DMS79 treated with DMSO at 0.1 percent for 48 hours (cell line): Measurements from ENCODE around the gene ZBTB40.

Experiments used
- DNase-seq: peaks from one replicate; lab custom pipeline; 2025; lab: John Stamatoyannopoulos, UW

ZBTB40 gene

GRCh38 chr1:22533244-22533895 lies 81.7 kb downstream of the ZBTB40 start:
- DNase-seq: no peak

GRCh38 chr1:22534951-22535350 lies 83.3 kb downstream of the ZBTB40 start:
- no peak for DNase-seq

- no peak for DNase-seq
Measured at GRCh38 chr1:22535399-22535798, 83.7 kb downstream of the ZBTB40 start.

DNA sequence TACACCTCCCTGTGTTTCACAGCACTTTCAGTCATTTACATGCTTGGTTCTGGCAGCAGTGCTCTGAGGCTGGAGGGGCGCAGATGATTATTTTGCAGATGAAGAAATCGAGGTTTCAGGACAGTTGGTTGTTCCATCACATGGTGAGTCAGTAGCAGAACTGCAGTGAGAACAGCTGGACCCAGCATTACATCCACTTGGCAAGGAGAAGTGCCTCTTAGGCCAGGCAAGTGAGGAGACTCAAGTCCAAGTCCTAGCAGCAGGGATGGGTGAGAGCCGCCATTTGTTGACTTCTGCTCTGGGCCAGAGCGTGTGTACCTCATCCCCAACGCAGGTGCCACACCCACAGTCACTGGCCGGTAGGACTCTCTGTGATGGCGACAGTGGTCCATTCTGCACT lies 84.9 kb downstream of the ZBTB40 start:
- DNase-seq: no peak

DNA sequence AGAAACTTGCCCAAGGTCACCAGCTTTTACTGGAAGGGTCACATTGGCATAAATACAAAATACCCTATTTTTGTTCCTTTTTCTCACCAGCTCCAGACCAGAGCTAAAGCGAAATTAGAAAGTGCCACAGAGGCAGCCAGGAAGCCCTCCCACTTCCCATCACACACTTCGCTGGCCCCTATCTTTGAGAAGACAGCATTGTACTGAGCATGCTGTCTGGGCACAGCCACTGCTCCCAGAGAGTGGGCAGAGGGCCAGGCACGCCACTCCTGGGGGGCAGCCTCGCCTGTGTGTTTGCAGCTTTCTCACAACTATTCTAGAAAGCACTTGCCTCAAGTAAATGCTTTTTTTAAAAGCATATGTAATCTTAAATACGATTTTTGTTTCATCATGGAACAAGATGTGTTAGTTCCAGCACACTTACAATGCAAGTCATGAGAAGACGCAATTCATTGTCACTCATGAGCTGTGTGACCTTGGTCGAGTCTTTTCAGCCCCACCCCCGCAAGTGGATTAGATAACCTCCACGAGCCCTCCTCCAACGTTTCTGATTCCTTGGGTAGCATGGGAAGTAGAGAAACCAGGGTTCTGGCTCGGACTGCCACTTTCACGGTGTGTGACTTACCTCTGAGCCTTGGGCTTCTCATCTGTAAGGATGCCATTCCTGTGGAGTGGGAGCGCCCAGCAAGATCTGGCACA lies 85.9 kb downstream of the ZBTB40 start:
- DNase-seq: no peak

- DNase-seq: no peak
Measured at GRCh38 chr1:22539510-22540118, 88.0 kb downstream of the ZBTB40 start.

DNA sequence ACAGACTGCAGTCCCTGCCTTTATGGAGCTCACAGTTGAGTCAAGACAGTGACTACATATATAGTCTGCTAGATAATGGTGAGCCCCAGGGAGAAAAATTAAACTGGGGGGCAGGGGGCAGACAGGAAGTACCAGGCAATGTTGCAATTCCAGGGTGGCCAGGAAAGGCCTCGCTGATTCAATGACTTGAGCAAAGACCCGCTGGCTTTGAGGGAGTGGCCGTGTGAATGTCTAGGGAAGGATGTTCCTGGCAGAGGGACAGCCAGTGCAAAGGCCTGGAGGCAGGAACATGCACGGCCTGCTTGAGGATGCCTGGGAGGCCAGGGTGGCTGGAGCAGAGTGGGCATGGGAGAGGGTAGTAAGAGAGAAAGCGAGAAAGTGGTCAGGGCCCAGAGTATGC lies 88.7 kb downstream of the ZBTB40 start:
- no peak for DNase-seq

DNA sequence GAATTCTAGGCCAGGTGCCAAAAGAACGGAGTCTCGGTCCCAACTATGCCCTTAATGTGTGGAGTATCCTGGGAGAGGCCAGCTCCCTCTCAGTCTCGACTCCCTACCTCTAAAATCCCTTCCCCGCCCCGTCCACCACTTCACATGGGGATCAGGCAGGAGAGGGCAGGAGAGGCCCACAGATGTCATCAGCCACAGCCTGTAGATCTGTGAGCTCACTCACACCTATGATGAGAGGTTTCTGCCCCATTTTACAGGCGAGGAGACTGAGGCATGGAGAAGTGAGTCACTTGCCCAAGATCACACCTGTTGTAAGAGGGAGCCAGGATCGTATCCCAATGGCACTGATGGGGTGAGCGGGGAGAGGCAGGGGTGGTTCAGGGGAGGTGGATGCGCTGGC lies 91.2 kb downstream of the ZBTB40 start:
- DNase-seq: no peak

DNA sequence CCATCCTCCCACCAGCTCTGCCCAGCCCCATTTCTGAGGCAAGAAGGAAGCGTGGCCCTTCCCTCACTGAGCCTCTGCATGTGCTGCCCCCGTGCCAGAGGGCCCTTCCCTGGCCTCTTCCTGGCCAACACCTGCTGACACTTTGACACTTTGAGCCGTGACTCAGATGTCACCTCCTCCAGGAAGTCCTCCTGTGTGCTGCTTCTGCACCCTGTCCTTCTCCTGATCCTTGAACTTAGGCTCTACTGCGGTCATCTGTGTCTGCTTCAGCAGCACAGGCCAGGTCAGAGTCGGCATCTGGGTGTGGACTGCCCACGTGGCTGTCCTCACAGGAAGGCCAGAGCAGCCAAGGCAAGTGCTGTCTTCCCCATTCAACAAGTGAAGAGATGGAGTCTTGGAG lies 92.0 kb downstream of the ZBTB40 start:
- DNase-seq: no peak

DNA sequence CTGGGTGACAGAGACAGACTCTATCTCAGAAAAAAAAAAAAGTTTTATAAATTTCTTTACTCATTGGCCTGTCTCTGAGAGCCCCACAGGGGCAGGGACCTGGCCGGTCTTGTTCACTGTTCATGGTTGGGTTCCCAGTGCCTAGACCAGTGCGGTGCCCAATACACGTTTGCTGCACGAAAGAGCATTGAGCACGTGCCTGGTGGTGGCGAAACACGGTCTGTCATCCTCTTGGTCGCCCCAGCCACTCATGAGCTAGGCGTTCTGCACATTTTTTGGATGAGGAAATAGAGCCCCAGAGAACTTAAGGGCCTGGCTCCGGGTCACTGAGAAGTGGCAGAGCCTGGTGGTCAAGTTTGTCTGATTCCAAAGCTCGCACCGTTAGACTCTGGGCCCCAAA lies 93.0 kb downstream of the ZBTB40 start:
- DNase-seq: no peak

- no peak for DNase-seq
Measured at GRCh38 chr1:22545141-22545540, 93.5 kb downstream of the ZBTB40 start.

GRCh38 chr1:22547186-22547817 lies 95.7 kb downstream of the ZBTB40 start:
- DNase-seq: no peak

GRCh38 chr1:22547818-22548462 lies 96.3 kb downstream of the ZBTB40 start:
- DNase-seq: no peak

- DNase-seq: no peak
Measured at GRCh38 chr1:22550021-22550420, 98.4 kb downstream of the ZBTB40 start.

DNA sequence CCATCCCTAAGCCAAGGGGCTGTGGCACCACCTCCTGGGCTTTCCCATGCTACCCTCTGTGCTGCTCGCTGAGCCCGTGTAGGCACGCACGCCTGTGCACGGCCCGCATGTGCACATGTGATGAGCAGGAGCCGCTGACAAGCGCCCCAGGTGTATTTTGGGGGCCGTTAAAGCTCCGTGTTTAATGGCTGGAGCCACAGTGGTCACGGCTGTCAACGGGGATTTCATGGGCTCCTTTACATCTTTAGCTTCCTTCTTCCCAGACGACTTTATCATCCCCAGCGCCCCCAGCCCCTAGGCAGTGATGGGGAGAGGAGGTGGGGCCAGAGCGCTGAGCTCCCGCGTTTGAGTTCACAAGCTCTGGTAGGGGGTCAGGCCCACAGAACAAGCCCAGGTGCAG lies 99.9 kb downstream of the ZBTB40 start:
- DNase-seq: no peak

DNA sequence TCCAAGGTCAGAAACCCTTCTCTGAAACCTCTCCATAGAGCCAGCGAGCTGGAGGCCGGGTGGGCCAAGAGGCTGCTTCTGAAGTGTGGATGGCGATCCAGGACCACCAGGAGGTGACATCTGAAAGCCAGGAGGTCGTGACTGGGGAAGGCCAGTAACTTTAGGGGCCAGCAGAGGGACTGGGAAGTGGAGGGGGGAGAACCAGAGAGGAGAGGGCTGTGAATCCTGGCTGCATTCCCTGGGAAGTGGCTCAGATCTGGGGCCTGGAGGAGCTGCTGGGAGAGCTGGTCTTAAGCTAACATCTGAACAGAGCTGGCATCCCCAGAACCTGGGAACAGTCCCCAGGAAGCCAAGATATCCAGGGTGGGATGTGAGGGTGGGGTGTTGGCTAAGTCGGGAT lies 100.4 kb downstream of the ZBTB40 start:
- no peak for DNase-seq

DNA sequence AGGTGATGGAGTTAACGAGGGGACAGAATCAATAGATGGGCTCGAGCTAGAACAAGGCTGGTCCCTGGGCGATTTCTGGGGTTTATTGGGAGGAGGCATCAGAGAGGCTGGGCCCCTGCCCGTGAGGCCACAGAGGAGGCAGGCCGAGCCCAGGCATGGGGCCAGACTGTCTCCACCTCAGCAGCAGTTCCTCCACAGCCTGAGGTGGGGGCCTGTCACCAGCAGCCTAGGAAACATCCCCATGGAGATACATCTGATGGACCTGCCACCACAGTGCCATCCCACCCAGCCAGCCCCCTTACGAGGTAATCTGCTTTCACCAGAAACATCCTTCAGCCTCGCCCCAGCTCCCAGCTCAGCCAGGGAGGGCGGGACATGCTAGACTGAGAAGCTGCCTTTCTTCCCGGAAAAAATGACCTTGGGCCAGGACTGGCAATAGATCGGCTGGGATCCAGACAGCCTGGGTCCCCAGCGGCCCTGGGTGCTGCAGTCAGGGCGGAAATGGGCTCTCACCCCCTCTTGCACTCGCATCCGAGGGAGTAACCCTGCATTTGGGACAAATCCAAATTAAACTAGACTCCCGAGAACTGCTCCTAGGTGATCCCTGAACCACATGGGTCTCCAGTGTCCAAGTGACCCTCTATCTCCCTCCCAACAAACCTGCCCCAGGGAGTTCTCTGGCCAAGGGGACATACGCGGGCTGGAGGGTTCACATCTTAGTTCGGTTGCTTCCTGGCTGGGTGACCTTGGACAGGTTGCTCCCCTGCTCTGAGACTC lies 101.6 kb downstream of the ZBTB40 start:
- DNase-seq: no peak

- no peak for DNase-seq
Measured at GRCh38 chr1:22553991-22554522, 102.4 kb downstream of the ZBTB40 start.

DNA sequence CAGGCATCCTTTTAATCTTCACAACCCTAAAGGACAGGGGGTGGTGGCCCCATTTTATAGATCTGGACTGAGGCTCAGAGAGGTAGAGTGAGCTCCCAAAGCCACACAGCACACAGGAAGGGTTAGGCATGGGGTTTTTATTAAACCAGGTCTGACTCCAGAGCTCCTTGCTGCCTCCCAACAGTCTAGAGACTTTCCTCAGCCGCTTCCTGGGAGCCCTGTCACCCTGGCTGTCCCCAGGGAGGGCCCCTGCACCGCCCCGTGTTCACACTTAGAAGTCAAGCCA lies 103.7 kb downstream of the ZBTB40 start:
- DNase-seq: no peak

GRCh38 chr1:22556391-22557104 lies 104.9 kb downstream of the ZBTB40 start:
- no peak for DNase-seq

GRCh38 chr1:22557341-22557950 lies 105.8 kb downstream of the ZBTB40 start:
- DNase-seq: no peak
